AG04450 (cell line): ENCODE data around the gene DLG3. TPM values are rescaled to one million over a fixed set of nuclear protein-coding genes. Genes with fewer than 3 reads are reported as not detected.

Source experiments
- CTCF ChIA-PET: fragments of 300-600, 350-600 bp; formaldehyde crosslinking; extraction: SDS; loops from one replicate; lab custom pipeline; 2022; ENCODE audit warnings: antibody characterized with exemption, inconsistent platforms; lab: Charles Lee
- POLR2A ChIA-PET: fragments of 350-600 bp; formaldehyde crosslinking; extraction: SDS; loops from one replicate; lab custom pipeline; 2021; ENCODE audit warnings: antibody characterized with exemption, inconsistent platforms; lab: Yijun Ruan, JAX
- DNase-seq: peaks from one replicate; pipeline ENCODE4 v3.0.0-alpha.2; 2011; ENCODE audit warnings: low read depth, low spot score
- H3K27ac ChIP-seq: one replicate; pipeline ENCODE4 v1.5.1; 2012; ENCODE audit warnings: low read depth, low read length, control low read depth
- H3K27me3 ChIP-seq: one replicate; pipeline ENCODE4 v1.6.0; 2012; ENCODE audit warnings: low read length; ENCODE audit not compliant: control insufficient read depth, insufficient read depth
- H3K4me3 ChIP-seq: 2 replicates; pipeline ENCODE4 v1.5.1; 2011; ENCODE audit warnings: mild to moderate bottlenecking, low read depth, low read length, control low read depth
- H3K9me3 ChIP-seq: 2 replicates; pipeline ENCODE4 v1.5.1; 2012; ENCODE audit warnings: low read length; ENCODE audit not compliant: control insufficient read depth, insufficient read depth
- CTCF ChIP-seq: IDR thresholded peaks from 2 replicates; pipeline ENCODE4 v1.5.1; 2011; ENCODE audit warnings: low read depth, low read length, control low read depth, inconsistent platforms
- polyA plus RNA-seq: library from polyadenylated mRNA; depleted of rRNA; stranded (reverse); fragments of >200 nt; gene quantifications from 2 replicates; pipeline ENCODE4 v1.2.3, GENCODE V29; 2011

Gene DLG3
- polyA plus RNA-seq, 1 experiment, result 29.2 TPM

DNA sequence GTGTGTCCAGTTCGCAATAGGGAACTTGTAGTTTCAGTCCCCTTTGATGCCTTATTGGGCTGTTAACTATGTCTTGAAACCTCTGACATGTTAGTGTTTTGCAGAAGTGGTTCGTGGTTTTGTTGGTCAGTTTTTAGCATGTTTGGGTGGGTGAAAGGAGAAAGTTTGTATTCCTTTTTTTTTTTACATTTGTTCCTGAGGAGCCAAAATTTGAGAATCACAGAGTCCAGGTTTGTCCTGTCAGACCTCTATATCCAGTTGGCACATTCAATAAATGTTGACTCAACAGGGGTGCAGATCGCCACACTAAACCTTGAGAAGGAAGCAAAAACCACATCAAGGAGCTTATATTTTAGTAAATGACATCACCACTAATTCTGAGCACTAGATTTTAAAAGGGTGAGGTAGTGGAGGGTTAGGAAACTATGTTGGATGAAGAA, 26.2 kb downstream of the DLG3 start:
- H3K9me3 ChIP-seq, result no peaks in the 10 kb centered on the region
- TF ChIP-seq CTCF, result no peak
- H3K27me3 ChIP-seq, result no peaks in the 10 kb centered on the region
- DNase-seq, result no peak
- H3K4me3 ChIP-seq, result no peak overlapping the region
- ChIA-PET POLR2A (no interaction called here), CTCF (no interaction called here)
- H3K27ac ChIP-seq, result no peak overlapping the region

- DNase-seq, result no peak
- Histone ChIP-seq H3K4me3 (no peak overlapping the region), H3K27me3 (no peaks in the 10 kb centered on the region), H3K27ac (peak overlapping the region; percentile 92), H3K9me3 (no peaks in the 10 kb centered on the region)
- TF ChIP-seq CTCF, result no peak
- ChIA-PET CTCF (interaction anchor here (1.4 kb wide), 1 partner anchor 79 kb away, joined by 3 read pairs; no protein-coding TSS in a partner anchor), POLR2A (interaction anchor here (0.6 kb wide), 1 partner anchor 297 kb away, joined by 5 read pairs; no protein-coding TSS in a partner anchor)
Measured at GRCh38 chrX:70476166-70476933, 31.7 kb downstream of the DLG3 start.

GRCh38 chrX:70476934-70477733, 32.5 kb downstream of the DLG3 start:
- Histone ChIP-seq H3K27ac (peak overlapping the region; percentile 92), H3K9me3 (no peaks in the 10 kb centered on the region), H3K27me3 (no peaks in the 10 kb centered on the region), H3K4me3 (peak overlapping the region; percentile 22)
- POLR2A ChIA-PET, result interaction anchor here (0.6 kb wide), 1 partner anchor 298 kb away, joined by 5 read pairs; no protein-coding TSS in a partner anchor
- no peak for TF ChIP-seq CTCF
- no peak for DNase-seq
- CTCF ChIA-PET, result interaction anchor here (1.4 to 1.8 kb wide), 2 partner anchors 26 to 78 kb away, joined by 3 to 6 read pairs; no protein-coding TSS in a partner anchor

DNA sequence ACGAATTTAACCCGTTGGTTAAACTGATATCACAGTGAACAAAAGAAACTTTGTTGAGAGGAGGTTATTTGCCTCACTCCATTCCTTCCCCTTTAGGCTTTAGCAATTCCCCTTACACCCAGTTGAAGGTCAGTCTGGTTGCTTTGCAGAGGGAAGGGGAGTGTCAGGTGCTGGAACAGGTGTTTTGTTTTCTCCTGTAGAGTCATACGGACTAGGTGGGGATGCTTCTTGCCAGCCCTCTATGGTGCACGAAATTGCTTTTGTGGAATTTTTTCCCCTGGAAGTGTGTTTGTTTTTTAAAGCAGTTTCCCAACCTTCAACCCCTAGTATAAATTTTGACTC, 33.1 kb downstream of the DLG3 start:
- peak overlapping the region; percentile 92 for H3K27ac ChIP-seq
- no peak for DNase-seq
- TF ChIP-seq CTCF, result no peak
- ChIA-PET POLR2A (no interaction called here), CTCF (interaction anchor here (1.4 to 1.9 kb wide), 3 partner anchors 26 to 344 kb away, joined by 3 to 6 read pairs (median 5); partner anchors contain the start of gene IGBP1)
- no peak overlapping the region; the same call in 1 of the 2 replicates for H3K4me3 ChIP-seq
- H3K27me3 ChIP-seq, result no peaks in the 10 kb centered on the region
- no peaks in the 10 kb centered on the region for H3K9me3 ChIP-seq
